NCI-H510A (cell line): Measurements from ENCODE around the gene RPL28.
A peak's percentile ranks its signal among the peaks of the same experiment; 100 is the strongest.
"Not testable (repeated sequence)": the region's sequence is repeated elsewhere in the genome, so short reads cannot be mapped to it uniquely, and the experiment has no call there.

ENCODE experiments used
- DNase-seq: peaks from one replicate; lab custom pipeline; 2025; lab: John Stamatoyannopoulos, UW

The RPL28 gene

GRCh38 chr19:55392820-55393761 lies 7.4 kb downstream of the RPL28 start:
- no peak for DNase-seq

- no peak for DNase-seq
Observed at GRCh38 chr19:55398200-55398925, 12.6 kb downstream of the RPL28 start.

- no peak for DNase-seq
Observed at GRCh38 chr19:55400281-55401087, 14.8 kb downstream of the RPL28 start.

- not testable (repeated sequence) for DNase-seq
Observed at GRCh38 chr19:55401390-55401789, 15.7 kb downstream of the RPL28 start.

- DNase-seq = no peak
Observed at GRCh38 chr19:55402509-55402908, 16.8 kb downstream of the RPL28 start.

- DNase-seq = no peak
Observed at GRCh38 chr19:55405638-55406037, 19.9 kb downstream of the RPL28 start.

- DNase-seq = no peak
Observed at GRCh38 chr19:55406091-55406825, 20.5 kb downstream of the RPL28 start.

- DNase-seq = no peak
Observed at GRCh38 chr19:55406826-55407549, 21.3 kb downstream of the RPL28 start.

GRCh38 chr19:55407550-55407799 lies 21.7 kb downstream of the RPL28 start, which contains the start of gene UBE2S:
Gene UBE2S (minus strand): TSS chr19:55407788. CDS start chr19:55407589, 199 bp downstream.
- not testable (repeated sequence) for DNase-seq

- peak; percentile 97 for DNase-seq
Observed at GRCh38 chr19:55407800-55408532, 22.2 kb downstream of the RPL28 start.

GRCh38 chr19:55408533-55408872 lies 22.8 kb downstream of the RPL28 start:
- no peak for DNase-seq

- not testable (repeated sequence) for DNase-seq
Observed at GRCh38 chr19:55409179-55409578, 23.4 kb downstream of the RPL28 start.

GRCh38 chr19:55410168-55410567 lies 24.4 kb downstream of the RPL28 start:
- no peak for DNase-seq

- no peak for DNase-seq
Observed at GRCh38 chr19:55418185-55418584, 32.5 kb downstream of the RPL28 start.

GRCh38 chr19:55419103-55419502 lies 33.4 kb downstream of the RPL28 start:
- no peak for DNase-seq

GRCh38 chr19:55419624-55420236 lies 34.0 kb downstream of the RPL28 start:
- no peak for DNase-seq

- DNase-seq = not testable (repeated sequence)
Observed at GRCh38 chr19:55421281-55421680, 35.5 kb downstream of the RPL28 start.

- no peak for DNase-seq
Observed at GRCh38 chr19:55423225-55424005, 37.7 kb downstream of the RPL28 start.

GRCh38 chr19:55424518-55424917 lies 38.8 kb downstream of the RPL28 start:
- DNase-seq = no peak
